ENCODE results near the gene VPS39.
A peak's percentile ranks its signal among the peaks of the same experiment; 100 is the strongest.
"Not testable (repeated sequence)": the region's sequence is repeated elsewhere in the genome, so short reads cannot be mapped to it uniquely, and the experiment has no call there.

VPS39 gene

DNA sequence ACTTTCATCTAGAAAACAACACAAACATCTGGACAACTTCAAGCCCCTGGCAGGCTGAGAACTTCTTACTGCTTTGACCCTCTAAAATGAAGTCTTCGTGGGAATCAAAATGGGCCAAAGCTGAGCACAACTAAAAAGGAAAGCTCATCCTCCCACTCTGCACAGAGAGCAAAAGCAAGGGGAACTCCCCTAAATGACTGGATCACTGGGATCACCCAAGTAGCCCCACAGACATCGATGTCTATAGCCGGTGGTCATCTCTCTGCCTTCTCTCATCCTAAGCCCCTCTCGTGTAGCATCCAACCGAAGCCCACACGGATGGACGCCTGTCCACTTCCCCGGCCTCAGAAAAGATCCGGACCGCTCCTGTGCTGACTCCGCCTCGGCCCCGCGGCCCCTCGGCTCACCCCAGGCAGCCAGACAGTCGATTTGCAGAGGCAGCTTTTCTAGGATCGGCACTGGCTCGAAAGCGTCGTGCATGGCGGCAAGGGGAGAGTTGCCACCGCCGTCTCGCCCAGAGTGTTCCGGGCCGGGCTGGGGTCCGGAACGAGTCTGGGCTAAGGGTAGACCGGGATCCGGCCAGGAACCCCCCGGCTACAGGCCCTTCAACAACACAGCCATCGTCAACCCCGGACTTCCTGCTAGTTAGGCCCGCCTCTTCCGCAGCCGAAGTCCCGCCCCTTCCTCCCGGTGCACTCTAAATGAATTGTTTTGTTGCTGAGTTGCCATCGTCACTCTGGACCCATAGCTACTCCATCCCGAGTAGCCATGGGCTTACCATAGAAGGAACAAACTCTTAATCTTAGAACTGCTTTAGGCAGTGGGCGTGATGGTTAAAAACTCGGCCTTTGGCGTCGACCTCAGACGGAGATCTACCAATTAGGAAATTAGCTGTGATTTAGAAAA is at the start of gene VPS39:
Gene VPS39, minus strand, starts transcription at position 631 of the 906 bp plus-strand sequence. Its CDS starts 151 bp downstream, at position 480.
- peak in 1 of 2 experiments; percentile 77 for DNase-seq

- DNase-seq, result no peak
These were observed 45.2 kb upstream of the VPS39 start for GRCh38 chr15:42253300-42253699.

DNA sequence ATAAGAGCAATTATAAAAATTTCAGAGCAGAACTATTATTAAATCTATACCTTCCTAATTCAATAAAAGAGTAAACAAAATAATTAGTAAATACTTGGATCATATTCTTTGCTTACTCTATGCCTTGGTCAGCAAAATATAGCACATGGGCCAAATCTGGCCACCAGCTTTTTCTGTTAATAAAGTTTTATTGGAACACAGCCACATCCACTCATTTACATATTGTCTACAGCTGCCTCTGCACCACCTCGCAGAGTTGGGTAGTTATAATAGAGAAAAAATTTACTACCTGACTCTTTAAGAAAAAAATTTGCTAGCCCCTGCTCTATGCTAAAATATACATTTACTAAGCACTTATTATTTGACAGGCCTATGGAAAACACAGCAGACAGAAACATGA is 32.7 kb upstream of the VPS39 start:
- DNase-seq, result no peak

- no peak for DNase-seq
These were observed 31.6 kb upstream of the VPS39 start for GRCh38 chr15:42239528-42240182.

DNA sequence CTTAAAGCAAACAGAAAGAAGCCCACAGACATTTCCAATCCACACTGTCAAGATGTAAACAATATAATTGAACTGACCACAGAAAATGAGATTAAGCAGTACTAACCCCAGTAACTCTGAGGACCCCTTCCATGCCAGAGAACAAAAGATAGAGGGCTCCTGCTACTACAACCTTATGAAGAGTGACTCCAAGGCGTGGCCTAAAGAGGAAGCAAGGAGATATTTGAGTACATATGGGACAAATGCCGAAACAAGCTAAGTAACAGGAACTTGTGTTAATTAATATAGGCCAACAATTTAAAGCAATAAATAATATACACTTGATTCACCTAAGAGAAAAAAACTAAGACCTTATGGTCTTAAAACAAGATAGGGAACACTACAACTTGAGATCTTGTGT is 25.0 kb upstream of the VPS39 start:
- no peak for DNase-seq

- DNase-seq, result no peak
These were observed 24.5 kb upstream of the VPS39 start for GRCh38 chr15:42232606-42233005.

GRCh38 chr15:42231088-42231487 is 23.0 kb upstream of the VPS39 start:
- no peak for DNase-seq

DNA sequence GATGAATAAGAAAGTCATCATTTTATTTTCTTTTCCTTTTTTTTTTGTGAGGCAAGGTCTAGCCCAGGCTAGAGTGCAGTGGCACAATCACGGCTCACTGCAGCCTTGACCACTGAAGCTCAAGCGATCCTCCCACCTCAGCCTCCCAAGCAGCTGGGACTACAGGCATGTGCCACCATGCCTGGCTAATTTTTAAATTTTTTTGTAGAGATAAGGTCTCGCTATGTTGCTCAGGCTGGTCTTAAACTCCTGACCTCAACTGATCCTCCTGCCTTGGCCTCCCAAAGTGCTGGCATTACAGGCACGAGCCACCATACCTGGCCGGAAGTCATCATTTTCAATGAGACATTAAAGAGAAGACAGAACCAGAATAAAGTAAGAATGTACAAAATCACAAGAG is 20.9 kb upstream of the VPS39 start:
- not testable (repeated sequence) for DNase-seq

- no peak for DNase-seq
These were observed 19.9 kb upstream of the VPS39 start for GRCh38 chr15:42228036-42228435.

DNA sequence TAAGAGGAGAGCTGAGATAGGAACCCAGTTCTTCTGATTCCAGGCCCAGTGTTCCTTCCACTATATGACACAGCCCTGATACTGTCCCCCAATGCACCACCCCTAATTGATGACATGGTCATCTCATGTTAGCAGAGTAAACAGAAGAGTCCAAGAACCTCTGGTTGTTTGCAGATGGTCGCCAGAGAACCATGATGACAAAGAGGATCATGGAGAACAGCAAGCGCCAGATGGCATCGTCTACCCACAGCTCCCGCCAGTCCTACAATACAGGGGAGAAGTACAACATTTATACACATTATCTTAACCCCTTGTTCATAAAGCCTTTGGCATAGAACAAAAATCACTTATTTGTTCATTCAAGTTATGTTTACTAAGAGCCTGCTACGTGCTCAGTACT is 18.5 kb upstream of the VPS39 start:
- no peak for DNase-seq

- DNase-seq, result no peak
These were observed 12.1 kb upstream of the VPS39 start for GRCh38 chr15:42220216-42220615.

- no peak for DNase-seq
These were observed 11.0 kb upstream of the VPS39 start for GRCh38 chr15:42218953-42219592.

GRCh38 chr15:42217568-42217967 is 9.5 kb upstream of the VPS39 start:
- no peak for DNase-seq

DNA sequence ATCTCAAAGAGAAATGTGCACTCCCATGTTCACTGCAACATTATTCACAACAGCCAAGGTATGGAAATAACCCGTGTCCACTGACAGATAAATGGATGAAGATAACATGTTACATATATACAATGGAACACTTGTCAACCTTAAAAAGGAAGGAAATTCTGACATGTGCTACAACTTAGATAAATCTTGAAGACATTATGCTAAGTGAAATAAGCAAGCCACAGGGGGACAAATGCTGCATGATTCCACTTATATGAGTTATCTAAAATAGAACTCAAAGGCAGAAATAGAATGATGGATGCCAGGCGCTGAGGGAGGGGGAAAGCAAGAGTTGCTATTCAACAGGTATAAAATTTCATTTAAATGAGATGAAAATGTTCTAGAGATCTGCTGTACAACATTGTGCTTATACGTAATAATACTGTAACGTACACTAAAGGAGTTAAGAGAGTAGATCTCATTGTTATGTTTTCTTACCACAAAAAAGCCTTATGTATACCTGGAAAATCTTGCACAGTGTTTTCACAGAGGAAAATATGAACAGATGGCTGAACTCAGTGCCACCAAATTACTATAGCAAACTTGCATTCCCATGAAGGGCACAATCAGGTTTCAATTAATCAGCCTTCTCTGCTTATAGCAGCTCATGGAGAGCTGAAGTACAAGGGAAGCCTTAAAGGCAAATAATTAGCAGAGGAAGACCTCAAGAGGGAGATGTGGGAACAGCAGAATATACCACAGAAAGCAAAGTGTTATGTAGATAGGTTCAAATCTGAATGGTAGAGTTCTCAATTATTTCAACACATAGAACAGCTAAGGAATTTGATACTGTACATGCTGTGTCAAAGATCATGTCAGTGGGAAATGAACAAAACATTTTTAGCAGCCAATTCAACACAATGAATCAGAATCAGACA is 8.1 kb upstream of the VPS39 start:
- DNase-seq, result no peak

DNA sequence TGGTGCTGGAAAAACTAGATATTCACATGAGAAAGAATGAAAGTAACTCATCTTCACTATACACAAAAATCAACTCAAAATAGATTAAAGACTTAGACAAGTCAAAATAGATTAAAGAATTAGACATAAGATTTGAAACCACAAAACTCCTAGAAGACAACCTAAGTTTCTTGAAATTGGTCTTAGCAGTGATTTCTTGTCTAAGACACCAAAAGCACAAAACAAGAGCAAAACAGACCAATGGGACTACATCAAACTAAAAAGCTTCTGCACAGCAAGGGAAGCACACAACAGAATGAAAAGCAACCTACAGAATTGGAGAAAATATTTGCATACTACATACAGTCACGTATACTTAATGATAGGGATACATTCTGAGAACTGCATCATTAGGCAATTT is 6.5 kb upstream of the VPS39 start:
- no peak for DNase-seq

DNA sequence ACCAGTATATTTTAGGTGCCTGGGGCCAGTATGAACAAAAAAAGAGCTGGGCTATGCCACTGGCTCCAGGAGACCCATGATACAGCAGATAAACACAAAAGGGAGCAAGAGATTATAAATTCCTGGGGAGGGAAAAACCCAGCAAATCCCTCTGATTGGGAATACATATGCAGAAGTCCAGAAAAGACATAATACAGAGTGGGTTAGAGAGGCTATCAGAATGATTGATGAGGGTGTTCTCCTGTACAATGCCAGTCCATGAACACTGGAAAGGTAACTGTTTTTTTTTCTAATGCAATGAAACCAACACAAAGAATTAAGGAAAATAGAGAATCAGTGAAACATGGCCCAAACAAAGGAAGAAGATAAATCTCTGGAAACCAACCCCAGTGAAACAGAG is 5.4 kb upstream of the VPS39 start:
- no peak for DNase-seq

- DNase-seq, result no peak
These were observed 2.6 kb upstream of the VPS39 start for GRCh38 chr15:42210696-42211095.

DNA sequence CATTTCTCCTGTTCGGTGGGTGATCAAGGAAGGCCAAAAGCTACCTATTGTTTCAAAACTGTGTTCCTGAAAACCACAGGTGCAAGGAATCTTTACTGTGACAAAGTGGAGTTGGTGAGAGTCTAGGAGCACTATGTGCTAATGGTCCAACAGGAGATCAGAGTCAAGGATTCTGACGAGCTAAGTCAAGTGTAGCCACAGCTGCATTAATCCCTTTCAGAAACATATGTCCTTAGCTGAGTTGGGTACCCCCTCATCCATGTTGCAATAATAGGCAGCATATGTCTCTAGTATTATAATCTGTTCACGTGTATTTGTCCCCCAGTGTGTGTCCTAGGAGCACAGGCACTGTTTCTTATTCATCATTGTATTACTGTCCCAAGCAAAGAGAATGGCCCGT is 1.7 kb downstream of the VPS39 start:
- no peak for DNase-seq

GRCh38 chr15:42203891-42204290 is 4.2 kb downstream of the VPS39 start:
- DNase-seq, result no peak

GRCh38 chr15:42202653-42203052 is 5.5 kb downstream of the VPS39 start:
- DNase-seq, result no peak

GRCh38 chr15:42201801-42202200 is 6.3 kb downstream of the VPS39 start:
- DNase-seq, result no peak

- DNase-seq, result no peak
These were observed 9.0 kb downstream of the VPS39 start for GRCh38 chr15:42199126-42199525.

DNA sequence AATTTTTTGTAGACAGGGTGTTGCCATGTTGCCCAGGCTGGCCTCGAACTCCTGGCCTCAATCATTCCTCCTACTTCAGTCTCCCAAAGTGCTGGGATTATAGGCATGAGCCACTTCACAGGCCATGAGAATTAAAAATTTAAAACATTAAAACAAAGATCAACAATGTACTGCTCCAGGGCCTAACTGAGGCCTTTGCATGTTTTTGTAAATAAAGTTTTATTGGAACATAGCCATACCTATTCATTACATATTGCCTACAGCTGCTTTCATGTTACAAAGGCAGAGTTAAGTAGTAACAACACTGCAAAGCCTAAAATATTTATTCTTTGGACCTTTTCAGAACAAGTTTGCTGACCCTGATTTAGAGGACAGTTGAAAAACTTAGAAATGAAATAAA is 9.6 kb downstream of the VPS39 start:
- DNase-seq, result no peak

All from cerebellar nuclear complex (tissue), 1 donor.